Measurements from ENCODE around the gene PNPLA6.

The PNPLA6 gene

GRCh38 chr19:7527516-7528191 is 7.9 kb upstream of the PNPLA6 start:
- Histone ChIP-seq H3K27ac (no peak overlapping the region), H3K4me3 (IDR thresholded peaks at IDR 0.05; ENCODE audit: insufficient read depth, low read depth, low read length) (no peak overlapping the region), H3K79me2 (ENCODE audit: insufficient read depth, low read depth) (peaks cover 6% of the 10 kb centered on the region; the same call in 1 of the 2 replicates), H3K27me3 (ENCODE audit: insufficient read depth, low read depth) (no peaks in the 10 kb centered on the region), H4K20me1 (ENCODE audit: insufficient read depth) (no peaks in the 10 kb centered on the region), H3K4me1 (ENCODE audit: low read depth, poor library complexity, severe bottlenecking) (peaks cover 6% of the 10 kb centered on the region), H3K36me3 (ENCODE audit: insufficient read depth) (no peaks in the 10 kb centered on the region), H2AFZ (ENCODE audit: low read depth) (no peak overlapping the region), H3K4me2 (no peak overlapping the region), H3K9ac (no peak overlapping the region)
- no peak for TF ChIP-seq CTCF (conservative IDR thresholded peaks at IDR 0.05; ENCODE audit: low read depth, low read length)

GRCh38 chr19:7528192-7528519 is 7.4 kb upstream of the PNPLA6 start:
- Histone ChIP-seq H3K79me2 (ENCODE audit: insufficient read depth, low read depth) (peaks cover 2% of the 10 kb centered on the region; the same call in 1 of the 2 replicates), H3K27me3 (ENCODE audit: insufficient read depth, low read depth) (no peaks in the 10 kb centered on the region), H3K27ac (no peak overlapping the region), H3K36me3 (ENCODE audit: insufficient read depth) (no peaks in the 10 kb centered on the region), H3K4me2 (no peak overlapping the region), H3K4me3 (IDR thresholded peaks at IDR 0.05; ENCODE audit: insufficient read depth, low read depth, low read length) (no peak overlapping the region), H2AFZ (ENCODE audit: low read depth) (no peak overlapping the region), H3K4me1 (ENCODE audit: low read depth, poor library complexity, severe bottlenecking) (peaks cover 4% of the 10 kb centered on the region), H3K9ac (no peak overlapping the region), H4K20me1 (ENCODE audit: insufficient read depth) (no peaks in the 10 kb centered on the region)
- TF ChIP-seq CTCF (conservative IDR thresholded peaks at IDR 0.05; ENCODE audit: low read depth, low read length), result no peak

GRCh38 chr19:7528522-7529245 is 6.8 kb upstream of the PNPLA6 start:
- Histone ChIP-seq H4K20me1 (ENCODE audit: insufficient read depth) (no peaks in the 10 kb centered on the region), H3K4me2 (no peak overlapping the region), H3K27ac (no peak overlapping the region), H3K4me1 (ENCODE audit: low read depth, poor library complexity, severe bottlenecking) (no peaks in the 10 kb centered on the region), H3K4me3 (IDR thresholded peaks at IDR 0.05; ENCODE audit: insufficient read depth, low read depth, low read length) (no peak overlapping the region), H3K27me3 (ENCODE audit: insufficient read depth, low read depth) (no peaks in the 10 kb centered on the region), H2AFZ (ENCODE audit: low read depth) (no peak overlapping the region), H3K79me2 (ENCODE audit: insufficient read depth, low read depth) (no peaks in the 10 kb centered on the region), H3K9ac (no peak overlapping the region), H3K36me3 (ENCODE audit: insufficient read depth) (no peaks in the 10 kb centered on the region)
- TF ChIP-seq CTCF (conservative IDR thresholded peaks at IDR 0.05; ENCODE audit: low read depth, low read length), result no peak

- Histone ChIP-seq H3K79me2 (ENCODE audit: insufficient read depth, low read depth) (no peaks in the 10 kb centered on the region), H3K36me3 (ENCODE audit: insufficient read depth) (no peaks in the 10 kb centered on the region), H3K27ac (no peak overlapping the region), H3K4me1 (ENCODE audit: low read depth, poor library complexity, severe bottlenecking) (no peaks in the 10 kb centered on the region), H2AFZ (ENCODE audit: low read depth) (no peak overlapping the region), H3K4me3 (IDR thresholded peaks at IDR 0.05; ENCODE audit: insufficient read depth, low read depth, low read length) (no peak overlapping the region), H3K4me2 (no peak overlapping the region), H3K27me3 (ENCODE audit: insufficient read depth, low read depth) (no peaks in the 10 kb centered on the region), H3K9ac (no peak overlapping the region), H4K20me1 (ENCODE audit: insufficient read depth) (no peaks in the 10 kb centered on the region)
- no peak for TF ChIP-seq CTCF (conservative IDR thresholded peaks at IDR 0.05; ENCODE audit: low read depth, low read length)
Measured at GRCh38 chr19:7529246-7529600, 6.3 kb upstream of the PNPLA6 start.

Measured in KMS-11 (cell line).